ENCODE results near the gene MEGF9. TPM values are rescaled to one million over a fixed set of nuclear protein-coding genes. Genes with fewer than 3 reads are reported as not detected.

Gene MEGF9
- total and polyA plus RNA-seq, 2 of the 13 experiments (the other 11 are each of a cell fraction or from before 2014, with no cell fraction given), result 3.1 to 3.3 TPM

GRCh38 chr9:120571443-120572257 is 142.6 kb downstream of the MEGF9 start (continued):
- no peak for TF ChIP-seq SNAPC4 (CRISPR knock-in tag; IDR thresholded peaks at IDR 0.05)
- peak; percentile 56; the same call in 1 of the 2 replicates for TF ChIP-seq TGIF2 (CRISPR knock-in tag; IDR thresholded peaks at IDR 0.05)
- TF ChIP-seq ZNF569 (CRISPR knock-in tag; IDR thresholded peaks at IDR 0.05; ENCODE audit: borderline replicate concordance), result no peak
- TF ChIP-seq STAT5B (CRISPR knock-in tag; IDR thresholded peaks at IDR 0.05), result no peak
- no peak for TF ChIP-seq CCDC6 (CRISPR knock-in tag; IDR thresholded peaks at IDR 0.05)
- no peak for TF ChIP-seq ZNF646 (CRISPR knock-in tag; IDR thresholded peaks at IDR 0.05)
- no peak for TF ChIP-seq ZNF446 (CRISPR knock-in tag; IDR thresholded peaks at IDR 0.05)
- peak; percentile 41; the same call in 1 of the 2 replicates for TF ChIP-seq ZNF768 (CRISPR knock-in tag; IDR thresholded peaks at IDR 0.05)
- TF ChIP-seq ZNF501 (CRISPR knock-in tag; IDR thresholded peaks at IDR 0.05), result peak; percentile 91; the same call in 1 of the 2 replicates
- no peak for TF ChIP-seq ZNF34 (CRISPR knock-in tag; IDR thresholded peaks at IDR 0.05; ENCODE audit: borderline replicate concordance)
- TF ChIP-seq MNT (IDR thresholded peaks at IDR 0.05), result peak; percentile 41
- no peak for TF ChIP-seq ZMAT5 (CRISPR knock-in tag; IDR thresholded peaks at IDR 0.05; ENCODE audit: borderline replicate concordance, low read depth)
- peak; percentile 73; the same call in 1 of the 2 replicates for TF ChIP-seq ZNF772 (CRISPR knock-in tag; IDR thresholded peaks at IDR 0.05)
- 0 out of 2 replicates have a peak, but pooled peaks have one; percentile 17 for TF ChIP-seq ZNF564 (CRISPR knock-in tag; IDR thresholded peaks at IDR 0.05)
